DMS 273 treated with DMSO at 0.1 percent for 48 hours (cell line): Measurements from ENCODE around the gene GOLGA8G.
"Not testable (repeated sequence)": the region's sequence is repeated elsewhere in the genome, so short reads cannot be mapped to it uniquely, and the experiment has no call there.

Source experiments
- DNase-seq: peaks from one replicate; lab custom pipeline; 2025; lab: John Stamatoyannopoulos, UW

Gene GOLGA8G

DNA sequence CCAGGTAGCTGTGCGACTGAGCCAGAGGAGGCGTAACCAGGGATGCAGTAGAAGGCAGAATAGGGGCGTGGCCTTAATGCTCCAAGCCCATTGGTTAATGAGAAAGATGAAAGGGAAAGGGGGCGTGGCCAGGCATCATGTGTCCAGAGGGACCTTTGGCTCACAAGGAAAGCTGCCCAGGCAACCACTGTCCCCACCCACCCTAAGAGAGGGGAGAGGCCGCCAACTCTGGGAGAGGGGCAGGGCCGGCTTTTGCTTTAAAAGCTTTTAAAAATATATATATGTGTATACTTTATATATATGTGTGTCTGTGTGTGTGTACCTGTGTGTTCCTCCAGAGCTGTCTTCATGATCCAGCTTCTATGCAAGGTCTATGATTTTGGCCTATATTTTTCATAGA lies at the start of gene GOLGA8G:
GOLGA8G (minus strand) TSS at position 18 of the 400 bp plus-strand sequence. CDS start 62 bp downstream, outside the sequence.
- not testable (repeated sequence) for DNase-seq

GRCh38 chr15:28573351-28573750 lies 40.6 kb upstream of the GOLGA8G start:
- not testable (repeated sequence) for DNase-seq

DNA sequence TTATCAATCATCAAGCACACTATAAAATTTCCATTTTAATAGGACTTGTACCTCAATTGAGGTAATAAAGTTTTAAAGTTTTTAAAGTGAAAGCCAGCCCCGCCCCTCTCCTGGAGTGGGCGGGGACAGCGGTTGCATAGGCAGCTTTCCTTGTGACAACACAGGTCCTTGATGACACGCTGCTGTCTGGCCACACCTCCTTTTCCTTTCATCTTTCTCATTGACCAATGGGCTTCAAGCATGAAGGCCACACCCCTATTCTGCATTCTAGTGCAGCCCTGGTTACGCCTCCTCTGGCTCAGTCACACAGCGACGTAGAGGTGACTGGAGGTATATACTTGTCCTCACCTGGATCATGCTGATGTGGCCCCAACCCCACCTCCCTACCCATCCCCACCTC lies 20.5 kb upstream of the GOLGA8G start, which contains the start of gene GOLGA6L25:
GOLGA6L25 (plus strand) TSS at position 301 of the 400 bp plus-strand sequence; CDS start at position 362, 61 bp downstream.
- not testable (repeated sequence) for DNase-seq

DNA sequence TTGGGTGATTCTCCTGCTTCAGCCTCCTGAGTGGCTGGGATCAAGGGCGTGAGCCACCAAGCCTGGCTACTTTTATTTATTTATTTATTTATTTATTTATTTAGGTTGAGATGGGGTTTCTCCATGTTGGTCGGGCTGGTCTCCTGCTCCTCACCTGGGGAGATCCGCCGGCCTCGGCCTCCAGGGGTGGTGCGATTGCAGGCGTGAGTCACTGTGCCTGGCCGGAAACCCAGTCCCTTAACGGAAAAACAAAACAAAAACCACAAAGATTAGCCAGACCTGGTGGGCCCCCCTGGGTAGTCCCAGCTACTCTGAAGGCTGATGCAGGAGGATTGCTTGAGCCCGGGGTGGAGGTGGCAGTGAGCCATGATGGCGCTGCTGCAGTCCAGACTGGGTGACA lies 17.6 kb downstream of the GOLGA8G start:
- DNase-seq: not testable (repeated sequence)

- DNase-seq: not testable (repeated sequence)
These were observed 18.6 kb downstream of the GOLGA8G start for GRCh38 chr15:28514128-28514527.

DNA sequence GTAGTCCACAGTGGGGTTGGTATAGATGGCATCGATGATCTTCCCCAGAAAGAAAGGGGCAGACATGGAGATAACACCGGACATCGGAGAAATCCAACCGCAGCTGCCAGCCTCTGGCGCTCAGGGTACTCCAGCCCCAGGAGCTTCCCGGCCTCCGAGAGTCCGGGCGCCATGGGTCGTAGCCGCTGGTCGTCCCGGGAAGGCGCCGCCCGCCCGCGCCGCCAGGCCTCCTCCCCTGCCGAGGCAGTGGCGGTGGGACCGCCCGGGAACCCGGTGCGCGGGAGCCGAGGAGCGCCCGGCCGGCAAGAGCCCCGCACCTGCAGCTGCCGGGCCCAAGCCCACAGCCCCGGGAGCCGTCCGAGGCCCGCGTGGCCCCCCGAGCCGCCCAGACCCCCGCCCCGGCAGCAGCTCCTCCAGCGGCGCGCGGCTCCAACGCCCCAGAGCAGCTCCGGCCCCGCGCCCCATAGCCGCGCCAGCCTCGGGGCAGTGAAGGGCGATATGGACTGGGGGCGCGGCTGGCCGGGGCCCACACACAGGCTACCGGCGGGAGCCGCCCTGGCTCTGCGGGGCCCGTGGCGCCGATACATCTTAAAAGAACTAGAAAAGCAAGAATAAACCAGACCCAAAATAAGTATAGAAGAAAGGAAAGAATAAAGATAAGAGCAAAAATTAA lies 24.4 kb downstream of the GOLGA8G start:
- DNase-seq: not testable (repeated sequence)

- DNase-seq: not testable (repeated sequence)
These were observed 51.4 kb downstream of the GOLGA8G start for GRCh38 chr15:28481340-28481739.
